HCT116 (cell line): ENCODE results near the gene NAALADL2.

ENCODE experiments used
- ATF3 ChIP-seq: IDR thresholded peaks from 2 replicates; pipeline ENCODE4 v1.6.1; 2012
- CEBPB ChIP-seq: IDR thresholded peaks from 2 replicates; pipeline ENCODE4 v1.6.1; 2012; ENCODE audit warnings: low read depth
- EGR1 ChIP-seq: IDR thresholded peaks from 2 replicates; pipeline ENCODE4 v1.6.1; 2012; ENCODE audit warnings: low read depth
- EZH2 ChIP-seq: fragments of 200-600 bp; sonication (generic); IDR thresholded peaks from 2 replicates; pipeline ENCODE4 v1.6.1; 2017; ENCODE audit warnings: antibody characterized with exemption, mixed run types
- EZH2phosphoT487 ChIP-seq: fragments of 200-600 bp; IDR thresholded peaks from 2 replicates; pipeline ENCODE4 v1.6.1; 2018; ENCODE audit warnings: antibody characterized with exemption, borderline replicate concordance
- JUND ChIP-seq: IDR thresholded peaks from 2 replicates; pipeline ENCODE4 v1.6.1; 2012
- POLR2A ChIP-seq: IDR thresholded peaks from 2 replicates; pipeline ENCODE4 v1.7.0; 2011; ENCODE audit warnings: borderline replicate concordance; ENCODE audit not compliant: insufficient read depth, insufficient read length; ENCODE audit errors: extremely low read depth
- POLR2AphosphoS5 ChIP-seq: IDR thresholded peaks from 2 replicates; pipeline ENCODE4 v1.6.1; 2011; ENCODE audit warnings: mild to moderate bottlenecking, low read depth, low read length, moderate library complexity
- RAD21 ChIP-seq: IDR thresholded peaks from 2 replicates; pipeline ENCODE4 v1.6.1; 2012; ENCODE audit warnings: low read depth, mild to moderate bottlenecking
- SP1 ChIP-seq: IDR thresholded peaks from 2 replicates; pipeline ENCODE4 v1.6.1; 2012; ENCODE audit warnings: low read depth
- SRF ChIP-seq: IDR thresholded peaks from 2 replicates; pipeline ENCODE4 v1.6.1; 2012; ENCODE audit warnings: low read depth
- TCF7L2 ChIP-seq: IDR thresholded peaks from 2 replicates; pipeline ENCODE4 v1.7.0; 2011; ENCODE audit warnings: borderline replicate concordance, inconsistent platforms; ENCODE audit not compliant: insufficient read depth, insufficient read length; ENCODE audit errors: extremely low read depth
- ZFX ChIP-seq: fragments of 450-650 bp; IDR thresholded peaks from 2 replicates; pipeline ENCODE4 v1.6.1; 2017
- TF ChIP-seq, protein P1 (sequence below), 3 experiments: fragments of 200-600 bp in 1 of 3; sonication (generic) in 1 of 3; IDR thresholded peaks in 2 of 3; conservative IDR thresholded peaks in 1 of 3; 2 replicates each; pipeline ENCODE4 v1.5.1; 2012 to 2017; ENCODE audit warnings: low read depth in 2 of 3, low read length in 2 of 3, antibody characterized with exemption in 1 of 3, borderline replicate concordance in 1 of 3, control low read depth in 1 of 3, mild to moderate bottlenecking in 1 of 3, mixed read lengths in 1 of 3, mixed run types in 1 of 3, moderate library complexity in 1 of 3; ENCODE audit not compliant: insufficient read depth in 1 of 3

GRCh38 chr3:175146258-175146657, 287.1 kb downstream of the NAALADL2 start:
- TF ChIP-seq SP1 (no peak), CEBPB (no peak), EZH2phosphoT487 (no peak), POLR2A (no peak), JUND (no peak), SRF (no peak), RAD21 (peak; percentile 50), TCF7L2 (no peak), POLR2AphosphoS5 (no peak), EGR1 (no peak), EZH2 (no peak), ATF3 (no peak), ZFX (no peak)
- TF ChIP-seq, protein P1, sequence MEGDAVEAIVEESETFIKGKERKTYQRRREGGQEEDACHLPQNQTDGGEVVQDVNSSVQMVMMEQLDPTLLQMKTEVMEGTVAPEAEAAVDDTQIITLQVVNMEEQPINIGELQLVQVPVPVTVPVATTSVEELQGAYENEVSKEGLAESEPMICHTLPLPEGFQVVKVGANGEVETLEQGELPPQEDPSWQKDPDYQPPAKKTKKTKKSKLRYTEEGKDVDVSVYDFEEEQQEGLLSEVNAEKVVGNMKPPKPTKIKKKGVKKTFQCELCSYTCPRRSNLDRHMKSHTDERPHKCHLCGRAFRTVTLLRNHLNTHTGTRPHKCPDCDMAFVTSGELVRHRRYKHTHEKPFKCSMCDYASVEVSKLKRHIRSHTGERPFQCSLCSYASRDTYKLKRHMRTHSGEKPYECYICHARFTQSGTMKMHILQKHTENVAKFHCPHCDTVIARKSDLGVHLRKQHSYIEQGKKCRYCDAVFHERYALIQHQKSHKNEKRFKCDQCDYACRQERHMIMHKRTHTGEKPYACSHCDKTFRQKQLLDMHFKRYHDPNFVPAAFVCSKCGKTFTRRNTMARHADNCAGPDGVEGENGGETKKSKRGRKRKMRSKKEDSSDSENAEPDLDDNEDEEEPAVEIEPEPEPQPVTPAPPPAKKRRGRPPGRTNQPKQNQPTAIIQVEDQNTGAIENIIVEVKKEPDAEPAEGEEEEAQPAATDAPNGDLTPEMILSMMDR (IDR thresholded peaks at IDR 0.05 in 2 of 3, conservative IDR thresholded peaks at IDR 0.05 in 1 of 3; ENCODE audit: borderline replicate concordance in 1 of 3, insufficient read depth in 1 of 3, low read depth in 2 of 3, low read length in 2 of 3), result peak; percentile 21 to 54 (median 30); a peak in 4 of 6 replicates
